HT-29 (cell line): ENCODE results near the gene VSX2. TPM values are rescaled to one million over a fixed set of nuclear protein-coding genes. Genes with fewer than 3 reads are reported as not detected.
"Not testable (repeated sequence)": the region's sequence is repeated elsewhere in the genome, so short reads cannot be mapped to it uniquely, and the experiment has no call there.

Experiments
- DNase-seq: peaks from one replicate; pipeline ENCODE4 v3.0.0-alpha.2; 2015; ENCODE audit warnings: low spot score
- total RNA-seq: library from RNA; depleted of rRNA; stranded (reverse); fragments of >200 nt; shearing (Covaris generic); gene quantifications from 2 replicates; pipeline ENCODE4 v1.2.3, GENCODE V29; 2014

Gene VSX2
- total RNA-seq, 1 experiment from 2014 or later = not detected

- DNase-seq = no peak
These were observed 19.5 kb downstream of the VSX2 start for GRCh38 chr14:74258764-74259035.

- no peak for DNase-seq
These were observed 20.3 kb downstream of the VSX2 start for GRCh38 chr14:74259513-74259912.

GRCh38 chr14:74260525-74261233 lies 21.4 kb downstream of the VSX2 start:
- DNase-seq = no peak

DNA sequence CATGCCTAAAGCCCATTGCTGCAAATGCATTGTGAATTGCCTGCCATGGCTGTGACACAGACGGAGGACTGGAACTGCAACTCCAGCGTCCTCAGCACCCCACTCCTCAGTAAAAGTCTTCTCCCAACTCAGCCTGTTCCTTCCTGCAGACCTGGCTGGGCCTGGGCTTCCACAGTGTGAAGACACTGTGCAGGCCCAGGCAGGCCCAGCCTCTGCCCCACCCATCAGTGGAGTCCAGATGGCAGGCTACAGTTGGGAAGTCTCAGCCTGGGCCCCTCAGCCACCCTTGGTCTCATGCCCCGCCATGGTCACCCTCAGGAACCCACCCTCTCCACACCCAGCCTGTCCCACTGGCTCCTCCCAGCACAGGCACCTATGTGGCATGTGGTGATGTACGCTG lies 22.0 kb downstream of the VSX2 start:
- no peak for DNase-seq

DNA sequence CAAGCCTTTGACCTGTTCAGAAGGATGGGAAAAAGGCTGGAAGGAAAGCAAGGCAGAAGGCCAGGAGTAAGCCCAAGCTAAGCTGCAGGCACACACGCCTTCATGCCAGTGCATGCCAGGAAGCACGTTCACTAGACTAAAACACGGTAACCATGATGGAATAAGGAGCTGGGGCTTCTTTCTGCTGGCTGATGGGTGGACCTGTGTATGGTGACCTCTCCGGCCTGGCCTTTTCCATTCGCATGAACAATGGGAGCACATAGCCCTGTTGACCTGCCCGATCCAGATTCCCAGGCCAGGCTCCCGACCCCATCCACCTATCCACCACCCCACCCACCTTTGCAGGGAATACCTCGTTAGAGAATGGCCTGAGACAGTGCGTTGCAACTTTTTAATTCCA lies 22.8 kb downstream of the VSX2 start:
- no peak for DNase-seq

- no peak for DNase-seq
These were observed 23.9 kb downstream of the VSX2 start for GRCh38 chr14:74263181-74263580.

DNA sequence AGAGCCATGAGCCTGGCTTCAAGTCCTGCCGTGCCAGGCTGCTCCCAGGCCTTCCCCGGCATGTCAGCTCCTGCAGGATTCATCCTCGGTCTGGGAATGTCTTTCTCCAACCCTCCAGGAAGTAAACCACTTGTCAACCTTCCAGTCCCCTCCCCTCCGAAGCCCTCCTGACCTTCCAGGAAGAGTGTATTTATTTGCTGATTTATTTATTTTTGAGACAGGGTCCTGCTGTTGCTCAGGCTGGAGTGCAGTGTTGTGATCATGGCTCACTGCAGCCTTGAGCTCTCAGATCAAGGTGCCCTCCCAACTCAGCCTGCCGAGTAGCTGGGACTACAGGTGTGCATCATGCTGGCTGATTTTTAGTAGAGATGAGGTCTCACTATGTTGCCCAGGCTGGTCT lies 24.7 kb downstream of the VSX2 start:
- no peak for DNase-seq

DNA sequence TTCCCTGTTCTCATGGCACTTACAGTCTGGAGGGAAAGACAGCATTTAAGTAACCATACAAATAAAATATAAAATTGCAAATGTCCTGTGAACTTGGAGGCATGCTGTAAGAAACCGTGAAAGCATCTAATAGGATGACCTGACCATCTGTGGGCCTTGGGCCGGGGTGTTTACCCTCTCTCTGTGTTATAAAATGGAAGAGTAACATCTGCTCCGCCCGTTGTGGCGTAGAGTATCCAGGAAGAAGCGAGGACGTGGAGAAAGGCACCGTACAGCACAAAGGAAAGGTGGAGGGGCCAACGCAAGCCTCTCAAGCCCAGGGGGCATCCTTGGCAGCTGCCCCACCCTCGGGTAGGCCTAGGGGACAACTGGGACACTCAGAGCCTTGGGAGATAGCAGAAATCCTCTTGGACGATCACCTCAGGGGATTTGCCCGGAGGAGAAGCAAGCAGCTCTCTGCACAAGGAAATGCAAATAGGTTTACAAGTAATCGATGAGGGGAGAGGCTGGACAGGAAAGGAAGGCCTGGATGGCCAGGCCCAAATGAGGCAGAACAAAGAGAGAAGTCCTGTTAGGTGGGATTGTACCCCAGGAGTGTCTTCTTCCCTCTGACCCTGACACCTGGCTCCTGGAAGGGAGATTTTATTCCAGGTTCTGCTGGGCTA lies 26.2 kb downstream of the VSX2 start:
- DNase-seq = no peak

DNA sequence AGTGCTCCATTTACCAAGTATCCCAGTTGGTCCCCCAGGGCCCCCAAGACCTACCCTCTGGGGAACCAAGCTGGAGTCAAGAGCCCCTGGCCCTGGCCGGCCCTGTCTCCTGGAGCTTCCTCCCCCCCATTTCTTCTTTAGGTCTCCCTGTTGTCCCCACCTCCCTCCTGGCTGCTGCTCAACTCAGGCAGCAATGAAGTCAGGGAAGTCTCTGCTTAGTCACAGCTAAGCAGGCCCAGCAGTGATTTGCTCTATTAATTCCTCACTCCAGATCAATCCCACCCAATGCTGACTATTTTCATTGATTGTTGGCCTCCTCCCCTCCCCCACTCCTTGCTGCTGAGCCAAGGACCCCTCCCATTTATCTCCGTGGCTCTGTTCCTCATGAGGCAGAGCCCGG lies 28.3 kb downstream of the VSX2 start:
- DNase-seq = no peak

DNA sequence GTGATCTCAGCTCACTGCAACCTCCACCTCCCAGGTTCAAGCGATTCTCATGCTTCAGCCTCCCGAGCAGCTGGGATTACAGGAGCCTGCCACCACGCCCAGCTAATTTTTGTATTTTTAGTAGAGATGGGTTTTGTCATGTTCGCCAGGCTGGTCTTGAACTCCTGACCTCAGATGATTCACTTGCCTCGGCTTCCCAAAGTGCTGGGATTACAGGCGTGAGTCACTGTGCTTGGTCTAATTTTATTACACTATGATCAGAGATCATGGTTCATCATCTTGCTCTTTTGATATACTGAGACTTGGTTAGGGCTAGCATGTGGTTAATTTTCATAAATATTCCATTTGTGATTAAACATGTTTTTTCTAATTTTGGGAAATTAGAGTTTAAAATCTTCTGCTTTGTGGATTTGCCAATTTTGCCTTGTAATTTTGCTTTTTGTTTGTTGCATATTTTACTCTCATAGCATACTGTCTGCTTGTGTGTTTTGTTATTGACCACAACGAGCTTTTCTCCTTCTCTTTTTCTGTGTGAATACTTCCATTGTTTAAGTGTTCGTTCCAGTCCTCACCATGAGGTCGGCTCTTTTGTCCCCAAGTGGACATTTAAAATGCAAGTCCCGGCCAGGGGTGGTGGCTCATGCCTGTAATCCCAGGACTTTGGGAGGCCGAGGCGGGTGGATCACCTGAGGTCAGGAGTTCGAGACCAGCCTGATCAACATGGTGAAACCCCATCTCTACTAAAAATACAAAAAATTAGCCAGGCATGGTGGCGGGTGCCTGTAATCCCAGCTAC lies 31.3 kb downstream of the VSX2 start:
- DNase-seq = not testable (repeated sequence)

DNA sequence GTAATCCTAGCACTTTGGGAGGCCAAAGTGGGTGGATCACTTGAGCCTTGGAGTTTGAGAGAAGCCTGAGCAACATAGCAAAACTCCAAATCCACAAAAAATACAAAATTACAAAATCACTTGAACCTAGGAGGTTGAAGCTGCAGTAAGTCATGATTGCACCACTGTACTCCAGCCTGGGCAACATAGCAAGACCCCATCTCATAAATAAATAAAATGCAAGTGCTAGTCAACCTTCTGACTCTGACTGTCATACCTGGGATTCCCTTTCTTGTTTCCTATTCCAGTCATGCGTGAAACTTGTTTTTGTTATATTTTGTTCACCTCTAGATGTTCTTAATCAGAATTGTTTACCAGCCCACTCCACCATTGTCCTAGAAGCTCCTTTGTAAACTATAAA lies 32.1 kb downstream of the VSX2 start:
- DNase-seq = no peak

GRCh38 chr14:74275241-74275841 lies 36.1 kb downstream of the VSX2 start:
- peak; percentile 16 for DNase-seq

DNA sequence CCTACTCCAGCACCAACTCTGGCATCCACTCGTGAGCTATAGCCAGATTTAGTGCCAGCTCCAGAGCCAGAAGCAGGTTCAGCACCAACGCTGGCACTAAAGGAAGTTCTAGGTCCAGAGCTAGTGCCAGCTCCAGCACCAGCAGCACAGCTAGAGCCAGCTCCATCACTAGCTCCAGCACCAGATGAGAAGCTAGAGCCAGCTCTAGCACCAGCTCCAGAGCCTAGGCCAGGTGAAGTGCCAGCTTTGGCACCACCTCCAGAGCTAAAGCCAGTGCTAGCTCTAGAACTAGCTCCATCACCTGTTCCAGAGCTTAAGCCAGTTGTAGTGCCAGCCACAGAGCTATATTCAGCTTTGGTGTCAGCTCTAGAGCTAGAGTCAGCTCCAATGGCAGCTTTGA lies 38.8 kb downstream of the VSX2 start:
- DNase-seq = no peak

DNA sequence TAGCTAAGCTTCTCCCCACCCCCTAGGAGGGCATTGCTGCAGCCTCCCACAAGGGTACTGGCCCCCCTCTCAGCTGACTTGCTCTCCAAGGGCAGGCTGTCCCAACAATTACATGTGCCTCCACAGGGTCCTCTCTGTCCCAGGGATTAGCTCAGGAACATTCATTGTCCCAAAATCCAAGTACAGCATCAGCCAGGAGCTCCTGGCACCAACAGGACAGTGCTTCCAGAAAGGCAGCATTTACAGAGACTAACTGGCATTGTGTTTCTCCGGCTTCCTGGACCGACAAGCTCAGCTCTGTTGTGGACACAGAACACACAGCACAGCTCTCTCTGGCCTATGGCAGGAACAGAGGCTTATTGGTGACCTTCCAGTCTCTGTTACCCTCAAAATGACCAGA lies 41.8 kb downstream of the VSX2 start:
- DNase-seq = no peak

DNA sequence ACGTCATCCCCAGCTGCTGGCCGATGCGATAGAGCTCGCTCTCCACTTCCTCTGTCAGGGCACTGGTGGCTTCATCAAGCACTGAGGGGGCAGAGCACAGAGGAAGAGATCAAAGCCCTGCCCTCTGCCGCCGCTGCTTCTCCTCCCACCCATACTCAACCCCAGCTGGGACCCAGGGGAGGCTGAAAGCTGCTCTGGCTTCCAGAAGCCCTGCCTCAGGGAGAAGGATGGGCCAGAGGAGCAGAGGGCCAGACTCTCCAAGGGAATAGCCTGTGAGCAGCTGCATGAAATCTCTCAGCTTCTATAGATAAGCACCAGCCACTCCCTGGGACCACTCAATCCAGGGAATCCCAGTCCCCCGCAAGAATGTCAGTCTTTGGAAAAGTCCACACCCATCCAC lies 47.5 kb downstream of the VSX2 start:
- no peak for DNase-seq

GRCh38 chr14:74289801-74290200 lies 50.6 kb downstream of the VSX2 start:
- DNase-seq = no peak

- DNase-seq = peak; percentile 12
These were observed 51.2 kb downstream of the VSX2 start for GRCh38 chr14:74290415-74290814.

DNA sequence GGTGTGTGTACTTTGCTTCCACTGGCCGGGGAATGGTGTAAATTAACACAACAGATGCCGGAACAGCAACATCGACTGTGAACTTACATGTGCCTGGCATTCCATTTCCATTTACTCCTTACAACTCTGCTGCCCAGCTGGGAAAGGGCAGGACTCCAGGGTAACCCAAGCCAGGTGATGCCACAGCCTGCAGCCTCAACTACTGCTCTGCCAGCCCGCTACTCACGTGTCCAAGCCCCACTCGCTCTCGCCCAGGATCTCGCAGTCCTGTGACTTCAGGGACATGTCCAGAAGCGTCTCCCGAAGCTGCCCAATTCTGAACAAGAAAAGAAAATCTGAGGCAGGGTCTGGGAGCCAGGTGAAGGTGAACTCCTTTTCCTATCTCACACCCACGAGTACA lies 52.8 kb downstream of the VSX2 start:
- no peak for DNase-seq

DNA sequence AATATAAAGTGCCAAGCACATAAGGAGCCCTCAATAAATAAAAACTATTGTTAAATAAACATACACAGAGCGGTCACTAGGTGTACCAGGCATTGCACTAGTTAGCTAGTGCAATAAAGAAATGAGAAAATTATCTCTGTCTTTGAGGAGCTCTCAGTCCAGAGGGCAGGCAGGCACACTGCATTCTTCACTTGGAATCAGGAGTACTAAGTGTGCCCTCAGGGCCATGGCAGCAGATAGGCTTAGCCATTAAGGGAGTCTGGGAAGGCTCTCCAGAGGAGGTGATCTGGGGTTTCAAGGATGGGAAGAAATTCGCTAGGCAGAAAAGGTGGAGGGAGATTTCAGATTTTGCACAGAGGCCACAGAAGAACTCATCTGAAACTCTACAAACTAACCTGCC lies 54.4 kb downstream of the VSX2 start:
- DNase-seq = no peak

DNA sequence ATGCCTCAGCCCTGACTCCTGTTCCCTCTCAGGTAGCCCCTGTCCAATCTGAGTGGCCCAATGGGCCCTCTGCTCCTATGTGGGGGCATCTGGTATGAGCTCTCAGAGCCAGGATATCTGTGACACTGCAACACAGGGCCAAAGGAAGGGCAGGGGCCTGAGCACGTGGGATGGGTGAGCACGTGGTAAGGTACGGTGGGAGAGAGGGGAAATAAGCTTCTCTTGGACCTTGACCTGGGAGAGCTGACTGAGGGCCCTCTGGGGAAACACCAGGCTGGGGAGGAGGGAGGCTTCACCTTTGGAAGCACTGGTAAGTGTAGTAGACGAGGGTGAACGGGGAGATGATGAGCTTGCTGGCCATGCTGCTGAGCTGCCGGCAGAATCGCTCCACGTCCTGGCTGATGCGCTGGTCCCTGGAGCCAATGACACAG lies 56.8 kb downstream of the VSX2 start:
- DNase-seq = no peak

- DNase-seq = no peak
These were observed 58.7 kb downstream of the VSX2 start for GRCh38 chr14:74297986-74298385.

- peak; percentile 34 for DNase-seq
These were observed 59.9 kb downstream of the VSX2 start for GRCh38 chr14:74299061-74299545.
